Pulmonary artery endothelial cell (primary cell): ENCODE data around the gene SLC2A9. TPM values are rescaled to one million over a fixed set of nuclear protein-coding genes. Genes with fewer than 3 reads are reported as not detected.

Experiments used
- DNase-seq: peaks from one replicate; pipeline ENCODE4 v3.0.0-alpha.2; 2011; ENCODE audit warnings: low read depth, low spot score
- total RNA-seq: library from RNA; depleted of rRNA; stranded (reverse); fragments of >200 nt; gene quantifications from 2 replicates; pipeline ENCODE4 v1.2.3, GENCODE V29; 2014

Gene SLC2A9
- total RNA-seq, 1 donor from 2014 or later = 0.92 TPM

DNA sequence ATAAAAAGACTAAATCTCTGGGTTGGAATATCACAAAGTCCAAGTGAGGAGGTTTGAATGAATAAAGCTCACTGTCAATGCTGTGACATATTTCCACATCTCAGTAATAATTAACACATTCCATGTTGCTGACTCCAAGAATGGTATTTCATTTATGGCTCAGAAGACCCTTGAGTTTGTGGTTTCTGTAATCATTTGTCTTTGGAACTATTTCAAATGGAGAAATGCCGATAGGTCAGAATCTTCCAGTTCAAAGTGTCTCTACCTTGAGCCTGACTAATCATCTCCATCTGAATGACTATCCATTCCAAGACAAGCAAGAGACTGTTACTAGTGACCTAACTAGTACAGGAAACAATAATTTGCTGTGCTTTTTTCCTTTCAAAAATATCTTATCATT is 24.2 kb upstream of the SLC2A9 start:
- DNase-seq = no peak

DNA sequence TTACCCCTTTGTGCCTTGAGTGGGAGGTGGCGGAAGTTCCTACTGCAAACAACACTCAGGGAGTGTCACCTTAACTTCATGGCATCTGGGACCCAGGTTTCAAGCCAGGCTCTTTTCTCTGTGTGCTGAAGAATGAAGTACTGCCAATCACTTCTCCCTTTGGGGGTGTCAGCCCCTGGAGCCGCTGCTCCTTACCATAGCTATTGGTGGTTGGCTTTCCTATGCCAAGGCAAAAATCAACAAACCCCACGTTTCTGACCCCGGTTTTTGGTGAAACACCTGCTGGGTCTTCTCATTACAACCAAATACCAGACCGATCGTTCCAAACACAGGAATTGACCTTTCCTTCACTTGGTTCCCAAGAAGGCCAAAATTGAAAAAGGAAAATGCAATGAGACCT is 19.7 kb upstream of the SLC2A9 start:
- DNase-seq = no peak

DNA sequence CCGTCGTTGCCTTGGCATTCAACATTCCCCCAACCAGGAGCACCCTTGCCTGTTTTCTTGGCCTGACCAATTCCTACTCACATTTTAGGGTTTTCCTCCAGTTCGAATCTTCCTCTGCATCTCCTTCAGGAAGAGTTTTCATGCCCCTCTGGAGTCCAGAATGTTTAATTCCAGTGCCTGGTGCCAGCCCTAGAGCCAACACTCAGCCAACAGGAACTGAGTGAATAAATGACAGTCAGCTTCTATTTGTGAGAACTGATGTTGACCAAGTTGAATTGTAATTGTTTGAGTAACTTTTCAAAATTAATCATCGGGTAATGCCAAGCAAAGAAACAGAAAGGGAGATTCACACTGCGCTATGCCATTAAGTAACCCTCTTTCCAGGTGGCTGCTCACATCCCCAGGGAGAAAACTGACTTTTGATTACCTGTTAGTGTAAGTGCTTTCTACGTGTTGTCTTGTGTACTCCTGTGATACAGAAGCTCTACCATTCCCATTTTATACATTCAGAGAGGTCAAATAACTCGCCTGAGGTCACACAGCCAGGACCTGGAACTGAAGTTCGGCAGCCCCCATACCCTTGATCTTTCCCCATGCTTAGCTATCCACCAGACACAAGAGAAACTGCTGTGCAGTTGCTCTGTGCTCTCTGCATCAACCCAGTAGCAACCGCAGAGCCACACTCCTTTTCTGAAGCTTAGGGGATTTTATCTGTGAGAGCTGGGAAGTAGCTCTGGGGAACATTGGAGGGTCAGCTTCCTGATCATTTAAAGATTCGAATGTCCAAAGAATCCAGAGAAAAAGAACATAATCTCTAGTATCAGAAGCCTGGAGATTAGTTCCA is 19.0 kb upstream of the SLC2A9 start:
- no peak for DNase-seq

DNA sequence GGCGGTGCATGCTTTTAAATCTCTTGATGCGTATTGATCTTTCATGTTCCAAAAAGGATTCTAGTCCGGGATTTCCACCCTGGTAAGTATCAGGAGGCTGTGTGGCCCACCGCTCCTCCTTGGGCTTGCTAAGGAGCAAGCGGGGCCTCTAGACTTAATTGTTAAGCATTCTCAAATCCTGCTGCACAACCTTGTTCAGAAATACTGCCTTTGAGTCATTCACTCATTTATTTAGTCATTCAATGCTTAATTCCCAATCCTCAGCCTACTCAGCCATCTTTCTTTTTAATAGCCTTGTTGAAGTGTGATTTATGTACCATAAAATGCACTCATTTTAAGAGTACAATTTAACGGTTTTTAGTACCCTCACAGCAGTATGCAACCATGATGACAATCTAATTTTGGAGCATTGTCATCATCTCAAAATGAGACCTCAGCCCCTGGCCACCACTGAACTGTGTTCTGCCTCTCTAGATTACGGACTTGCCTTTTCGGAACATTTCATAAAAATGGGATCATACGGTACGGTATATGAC is 15.6 kb upstream of the SLC2A9 start:
- no peak for DNase-seq

DNA sequence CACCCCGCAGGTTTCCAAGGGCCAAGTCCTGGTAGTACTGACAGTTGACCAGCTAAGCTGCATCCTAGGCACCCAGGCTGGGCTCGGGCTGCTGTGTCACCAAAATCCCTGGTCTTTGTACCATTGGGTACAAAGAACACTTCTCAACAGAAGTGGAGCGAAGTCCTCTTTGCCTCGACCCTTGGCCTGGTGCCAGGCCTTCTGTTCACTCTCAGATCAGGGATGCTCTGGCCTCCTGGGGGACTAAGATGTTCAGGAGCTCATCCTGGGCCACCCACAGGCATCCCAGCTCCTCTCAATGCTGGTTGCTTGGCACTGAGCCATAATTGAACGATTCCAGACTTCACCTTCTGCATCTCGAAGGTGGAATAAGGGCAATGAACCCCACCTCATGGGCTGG is 13.8 kb upstream of the SLC2A9 start:
- DNase-seq = no peak

DNA sequence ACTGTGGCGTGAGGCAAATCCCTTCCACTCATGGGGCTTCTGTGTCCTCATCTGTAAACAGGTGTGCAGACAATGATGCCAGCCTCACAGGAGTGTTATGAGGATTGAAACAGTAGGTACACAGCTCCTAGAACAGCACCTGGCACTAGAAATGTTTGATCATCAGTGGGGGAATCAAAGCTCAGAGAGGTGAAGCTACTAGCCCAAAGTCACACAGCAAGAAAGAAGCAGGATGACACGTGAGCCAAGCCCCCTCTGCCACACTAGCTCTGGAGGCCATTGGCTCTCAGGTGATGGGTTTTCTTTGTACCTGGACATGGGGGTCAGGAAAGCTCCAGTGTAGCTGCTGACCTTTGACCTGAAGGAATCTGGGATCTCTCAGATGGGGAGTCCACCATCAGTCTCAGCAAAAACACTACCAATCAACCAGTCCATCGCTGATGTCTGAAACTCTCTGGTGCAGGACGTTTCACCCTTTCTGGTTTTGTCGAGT is 13.4 kb upstream of the SLC2A9 start:
- DNase-seq = no peak

DNA sequence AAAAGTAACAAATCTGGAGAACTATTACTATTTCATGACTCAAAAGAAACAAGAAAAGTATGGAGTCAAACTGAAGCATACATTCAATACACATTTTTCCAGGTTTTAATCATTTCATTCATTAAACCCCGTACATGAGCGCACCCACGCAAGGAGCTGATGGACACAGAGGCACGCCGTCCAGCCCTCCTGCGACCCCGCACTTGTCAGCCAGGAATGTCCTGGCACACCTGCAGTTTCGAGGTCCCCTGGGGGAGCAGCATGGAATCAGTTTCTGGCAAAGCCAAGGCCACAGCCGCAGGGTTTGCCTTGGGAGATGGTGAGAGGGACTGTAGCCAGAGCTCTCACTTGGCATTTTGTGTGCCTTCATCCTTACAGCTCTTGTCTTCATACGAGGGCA is 12.8 kb upstream of the SLC2A9 start:
- no peak for DNase-seq

DNA sequence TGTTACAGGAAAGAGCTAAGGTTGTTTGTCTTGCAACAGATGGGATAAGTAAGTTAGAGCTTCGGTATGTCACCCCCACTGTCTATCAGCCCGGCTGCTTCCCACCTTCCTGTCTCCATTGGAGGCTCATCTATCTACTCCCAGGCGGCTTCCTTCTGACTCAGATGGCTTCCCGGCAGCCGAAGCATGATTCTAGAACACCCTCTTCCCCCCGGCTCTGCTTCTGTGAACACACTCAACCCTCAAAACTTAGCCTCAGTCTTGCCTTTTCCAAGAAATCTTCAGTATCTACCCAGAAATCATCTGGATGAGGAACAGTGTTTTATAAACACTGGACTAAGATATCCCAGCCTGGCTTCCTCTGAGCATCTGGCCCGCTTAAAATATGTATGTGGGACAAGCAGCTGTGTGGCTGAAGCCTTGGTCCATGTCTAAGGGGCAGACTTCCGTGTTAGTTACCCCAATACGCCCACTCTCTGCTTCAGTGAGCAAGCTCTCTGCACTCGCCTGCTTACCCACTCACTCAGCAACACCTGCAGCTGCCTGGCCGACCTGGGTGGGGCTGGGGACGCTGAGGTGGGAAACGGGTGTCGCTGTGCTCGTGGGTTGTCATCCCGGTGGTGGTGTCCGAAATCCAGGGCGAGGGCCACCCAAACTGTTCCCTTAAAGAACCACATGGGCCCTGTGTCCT is 12.0 kb upstream of the SLC2A9 start:
- DNase-seq = no peak

DNA sequence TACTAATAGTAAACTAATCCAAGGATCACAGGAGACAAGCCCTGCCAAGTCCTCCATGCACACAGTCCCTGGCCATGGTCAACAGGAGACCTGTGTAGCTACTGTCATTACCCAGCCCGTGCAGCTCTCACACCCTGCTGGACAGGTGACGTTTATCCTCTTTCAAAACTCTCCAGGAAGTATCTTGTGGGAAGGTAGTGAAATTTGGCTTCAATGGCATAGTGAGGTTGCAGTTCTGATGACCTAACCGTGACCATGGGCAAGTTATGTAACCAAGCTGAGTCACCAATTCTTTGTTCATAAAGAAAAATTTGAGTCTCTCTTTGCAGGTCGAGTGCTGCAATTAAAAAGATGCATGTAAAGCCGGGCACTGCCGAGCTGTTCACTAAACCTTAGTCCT is 11.3 kb upstream of the SLC2A9 start:
- DNase-seq = no peak

DNA sequence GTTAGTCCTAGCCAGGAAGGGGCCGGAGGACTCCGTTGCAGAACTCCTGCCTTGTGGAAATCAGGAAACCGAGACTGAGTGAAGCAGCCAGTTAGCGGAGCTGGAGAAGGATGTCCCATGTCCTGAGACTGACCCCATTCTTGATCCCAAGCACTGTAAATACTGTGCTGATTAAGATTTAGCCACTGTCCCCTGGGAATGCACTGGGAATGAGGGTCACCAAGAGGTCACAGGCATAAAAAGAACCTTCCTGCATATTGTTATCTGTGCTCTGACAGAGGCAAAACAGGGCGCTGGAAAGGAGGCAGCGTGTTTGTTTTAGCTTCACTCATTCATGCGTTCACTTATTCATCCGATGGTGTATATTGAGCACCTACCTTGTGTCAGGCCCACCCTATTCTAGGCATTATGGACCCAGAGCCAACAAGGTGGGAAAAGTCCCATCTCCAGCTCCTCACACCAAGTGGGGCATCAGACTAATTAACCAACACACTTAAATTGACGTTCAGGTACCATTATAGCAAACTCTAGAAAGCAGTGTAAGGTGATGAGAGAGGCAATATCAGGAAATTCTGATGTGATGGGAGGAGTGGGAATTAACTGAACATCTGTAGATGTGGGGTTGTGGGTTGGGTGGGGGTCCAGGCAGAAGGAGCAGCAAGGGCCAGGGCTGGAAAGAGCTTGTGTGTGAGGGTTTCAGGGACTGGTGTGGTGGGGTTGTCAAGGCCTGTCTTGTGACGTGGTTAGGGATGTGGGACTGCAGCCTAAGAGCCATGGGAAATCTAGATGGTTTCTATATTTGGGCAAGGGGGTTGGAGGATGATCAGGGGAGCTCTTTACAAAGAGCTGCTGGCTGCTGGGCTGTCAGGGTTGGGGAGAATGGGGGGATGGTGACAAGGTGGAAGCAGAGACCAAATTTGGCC is 10.6 kb upstream of the SLC2A9 start:
- no peak for DNase-seq

DNA sequence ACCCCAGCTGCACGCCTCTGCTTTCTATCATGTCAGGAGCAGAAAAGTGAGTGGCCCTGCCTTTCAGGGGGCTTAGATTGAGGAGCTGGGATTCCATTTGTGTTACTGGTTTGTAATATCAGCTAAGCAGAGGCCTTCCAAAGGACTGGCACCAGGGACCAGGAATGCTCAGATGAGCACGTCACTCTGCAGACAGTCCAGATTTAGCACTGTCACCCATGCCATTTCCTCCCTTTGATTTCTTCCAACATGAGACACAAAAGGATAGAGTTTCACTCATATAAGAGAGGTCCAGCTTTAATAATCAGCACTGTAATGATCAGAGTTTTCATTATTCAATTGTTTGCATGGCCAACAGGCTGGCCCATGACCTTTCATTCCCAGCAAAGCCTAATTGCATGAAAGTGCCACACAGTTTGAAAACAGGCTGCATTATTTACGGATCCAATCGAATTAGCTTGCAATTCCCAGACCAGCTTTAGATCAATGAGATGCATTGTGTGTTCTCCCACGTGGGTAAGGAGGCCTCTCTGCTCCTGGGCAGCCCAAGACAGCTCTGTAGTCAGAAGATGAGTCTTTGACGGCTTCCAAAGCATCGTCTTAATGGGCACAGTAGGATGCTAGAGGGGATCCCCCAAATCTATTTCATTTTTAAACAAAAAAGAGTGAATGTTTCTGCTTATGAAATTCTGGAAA is 9.8 kb upstream of the SLC2A9 start:
- no peak for DNase-seq

DNA sequence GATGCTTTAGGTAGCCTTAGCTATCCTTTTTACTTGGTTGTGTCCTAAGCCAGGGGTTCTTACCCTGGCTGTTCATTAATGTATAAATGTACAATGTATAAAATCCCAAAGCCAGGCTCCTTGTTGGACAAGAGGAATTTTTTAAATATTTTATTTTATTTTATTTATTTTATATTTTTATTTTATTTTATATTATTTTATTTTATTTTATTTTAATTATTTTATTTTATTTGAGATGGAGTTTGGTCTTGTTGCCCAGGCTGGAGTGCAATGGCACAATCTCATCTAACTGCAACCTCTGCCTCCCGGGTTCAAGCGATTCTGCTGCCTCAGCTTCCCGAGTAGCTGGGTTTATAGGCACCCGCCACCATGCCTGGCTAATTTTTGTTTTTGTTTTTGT is 8.1 kb upstream of the SLC2A9 start:
- DNase-seq = no peak

DNA sequence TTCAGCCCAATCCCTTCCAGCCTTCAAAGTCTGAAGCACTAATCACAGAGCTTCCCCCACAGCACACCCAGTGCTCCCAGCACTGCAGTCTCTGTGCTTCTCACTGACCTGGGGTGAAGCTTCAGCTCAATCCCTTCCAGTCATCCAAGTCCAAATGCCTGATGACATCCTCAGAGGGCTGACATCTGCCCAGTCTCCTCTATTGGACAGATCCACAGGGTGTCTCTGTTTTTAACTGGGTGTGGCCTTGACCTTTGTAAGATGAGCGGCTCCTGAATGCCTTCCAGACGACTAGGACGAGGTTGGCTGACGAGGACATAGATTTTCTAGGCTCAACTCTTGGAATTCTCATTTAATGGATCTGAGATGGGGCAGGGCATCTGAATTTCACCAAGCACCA is 7.6 kb upstream of the SLC2A9 start:
- no peak for DNase-seq

DNA sequence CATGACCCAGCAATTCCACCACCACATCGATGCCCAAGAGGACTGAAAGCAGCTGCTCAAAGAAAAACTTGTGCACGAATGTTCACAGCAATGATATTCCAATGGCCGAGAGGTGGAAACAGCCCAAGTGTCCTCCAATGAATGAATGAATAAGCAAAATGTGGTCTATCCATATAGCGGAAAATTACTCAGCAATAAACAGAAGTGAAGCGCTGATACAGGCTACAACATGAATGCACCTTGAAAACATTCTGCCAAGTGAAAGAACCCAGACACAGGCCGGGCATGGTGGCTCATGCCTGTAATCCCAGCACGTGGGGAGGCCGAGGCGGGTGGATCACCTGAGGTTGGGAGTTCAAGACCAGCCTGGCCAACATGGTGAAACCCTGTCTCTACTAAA is 5.2 kb upstream of the SLC2A9 start:
- no peak for DNase-seq

DNA sequence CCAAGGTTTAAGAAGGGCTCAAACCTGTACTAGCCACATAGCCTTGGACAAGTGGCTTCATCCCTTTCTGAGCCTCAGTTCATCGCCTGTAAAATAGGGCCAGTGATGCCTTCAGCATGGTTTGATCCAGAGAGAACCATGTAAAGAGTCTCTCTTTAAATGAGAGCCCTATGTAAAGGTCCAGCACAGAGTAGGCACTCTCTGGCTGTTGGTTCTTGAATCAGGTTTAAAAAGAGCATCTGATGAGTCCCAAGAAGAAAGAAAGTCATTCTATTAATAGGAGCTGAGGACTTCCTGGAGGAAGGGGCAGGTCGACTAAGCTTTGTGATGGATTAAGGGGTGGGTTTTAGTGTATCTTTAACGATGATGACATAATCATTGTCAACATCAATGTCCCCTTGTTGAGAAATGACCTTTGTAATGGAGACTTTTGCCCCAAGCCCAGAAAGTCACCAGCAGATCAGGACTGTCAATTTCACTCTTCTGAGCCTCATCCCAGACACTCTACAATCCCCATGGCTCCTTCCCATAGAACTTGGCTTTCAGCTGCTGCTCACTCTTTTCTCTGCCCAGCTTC is 4.0 kb upstream of the SLC2A9 start:
- DNase-seq = no peak

DNA sequence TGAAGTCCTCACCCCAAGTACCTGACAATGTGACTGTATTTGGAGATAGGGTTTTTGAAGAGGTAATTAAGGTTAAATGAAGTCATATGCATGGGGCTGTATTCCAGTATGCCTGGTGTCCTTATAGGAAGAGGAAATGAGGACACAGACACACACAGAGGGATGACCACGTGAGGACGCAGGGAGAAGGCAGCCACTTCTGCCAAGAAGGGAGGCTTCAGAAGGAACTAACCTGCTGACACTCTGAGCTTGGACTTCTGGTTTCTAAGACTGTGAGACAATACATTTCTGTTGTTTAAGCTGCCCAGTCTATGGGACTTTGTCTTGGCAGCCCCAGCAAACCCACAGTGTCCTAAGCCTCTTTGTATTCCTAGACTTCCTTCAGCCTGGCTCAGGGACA is 3.0 kb upstream of the SLC2A9 start:
- DNase-seq = no peak

DNA sequence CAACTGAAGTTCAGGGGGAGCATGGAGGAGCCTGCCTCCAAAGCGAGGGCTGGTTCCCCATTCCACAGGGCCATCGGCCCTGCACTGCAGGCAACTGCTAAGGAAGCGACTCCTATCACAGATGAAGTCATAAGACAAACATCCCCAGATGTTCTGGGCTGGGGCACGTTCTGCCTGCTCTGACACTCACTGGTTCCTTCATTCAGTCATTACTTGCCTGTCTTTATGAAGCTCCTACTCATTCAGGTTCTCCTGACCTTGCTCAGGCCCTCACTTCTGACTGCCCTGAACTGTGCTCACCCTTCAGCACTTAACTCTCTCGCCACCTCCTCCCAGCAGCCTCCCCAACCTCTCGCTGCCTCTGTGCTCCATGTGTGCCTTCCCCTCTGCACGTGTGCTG is 2.5 kb upstream of the SLC2A9 start:
- no peak for DNase-seq

DNA sequence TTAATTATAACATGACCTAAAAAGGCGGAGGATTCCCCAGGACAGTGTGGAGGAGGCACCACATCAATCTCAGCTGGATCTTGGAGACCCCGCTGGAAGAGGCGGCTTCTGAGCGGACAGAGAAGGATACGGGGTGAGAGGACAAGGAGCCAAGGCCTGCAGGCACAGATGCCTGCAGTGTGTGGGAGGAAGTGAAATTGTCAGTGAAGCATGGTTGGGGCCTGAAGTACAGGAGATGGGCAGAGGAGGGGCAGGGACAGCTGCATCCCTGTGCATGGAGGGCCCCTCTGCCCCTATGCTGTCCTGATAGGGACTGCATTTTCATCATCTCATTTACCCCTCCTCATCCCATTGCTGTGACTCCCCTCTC is 1.7 kb upstream of the SLC2A9 start:
- DNase-seq = no peak

DNA sequence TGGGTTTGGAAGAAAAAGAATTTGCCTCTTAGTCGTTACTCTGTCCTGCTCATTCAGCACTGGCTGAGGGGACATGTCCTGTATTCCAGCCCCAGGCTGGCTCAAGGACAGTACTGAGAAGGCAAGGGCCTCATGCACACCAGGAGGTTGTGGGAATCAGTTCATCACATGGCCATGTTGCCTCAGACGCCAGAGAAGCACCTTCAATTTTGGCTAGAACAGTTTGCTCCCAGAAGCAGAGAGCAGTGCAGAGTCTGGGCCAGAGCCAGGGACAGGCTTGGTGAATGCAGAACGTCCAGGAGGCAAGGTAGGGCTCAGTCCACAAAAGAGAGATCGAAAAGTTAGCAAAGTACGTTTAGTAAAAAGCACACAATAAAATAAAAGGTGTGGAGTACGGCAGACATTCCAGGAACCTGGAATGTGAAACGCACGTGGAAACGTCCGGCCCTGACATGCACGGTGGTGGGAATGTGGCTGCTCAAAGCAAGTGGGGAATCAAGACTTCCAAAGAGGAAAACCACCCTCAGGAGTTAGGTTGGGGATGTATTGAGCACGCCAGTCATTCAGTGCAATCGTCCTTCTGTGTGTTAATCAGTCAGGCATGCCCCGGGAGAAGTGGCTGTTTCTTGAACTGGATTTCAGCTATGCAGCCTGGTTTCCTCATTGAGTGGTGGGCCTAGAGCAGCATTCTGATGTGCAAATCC is 1.2 kb upstream of the SLC2A9 start:
- DNase-seq = no peak

DNA sequence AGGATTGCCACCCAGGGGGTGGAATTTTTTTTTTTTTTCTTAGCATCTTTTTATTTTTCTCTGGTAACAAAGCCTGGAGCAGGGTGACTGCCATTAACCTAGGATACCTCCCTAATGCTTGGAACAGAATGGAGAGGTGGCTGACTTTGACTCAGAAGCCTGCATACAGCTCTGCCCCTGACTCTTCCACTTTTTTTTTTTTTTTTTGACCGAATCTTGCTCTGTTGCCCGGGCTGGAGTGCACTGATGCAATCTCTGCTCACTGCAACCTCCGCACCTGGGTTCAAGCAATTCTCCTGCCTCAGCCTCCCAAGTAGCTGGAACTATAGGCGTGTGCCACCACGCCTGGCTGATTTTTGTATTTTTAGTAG is 341 bp upstream of the SLC2A9 start:
- no peak for DNase-seq
